GM04504 (cell line): ENCODE measurements around the gene CLSTN2.
"Not testable (repeated sequence)": the region's sequence is repeated elsewhere in the genome, so short reads cannot be mapped to it uniquely, and the experiment has no call there.

Source experiments
- DNase-seq: peaks from one replicate; pipeline ENCODE4 v3.0.0-alpha.2; 2012; ENCODE audit warnings: low read depth

The CLSTN2 gene

GRCh38 chr3:140384028-140384771 lies 449.2 kb downstream of the CLSTN2 start:
- no peak for DNase-seq

GRCh38 chr3:140384876-140385275 lies 449.9 kb downstream of the CLSTN2 start:
- DNase-seq = no peak

DNA sequence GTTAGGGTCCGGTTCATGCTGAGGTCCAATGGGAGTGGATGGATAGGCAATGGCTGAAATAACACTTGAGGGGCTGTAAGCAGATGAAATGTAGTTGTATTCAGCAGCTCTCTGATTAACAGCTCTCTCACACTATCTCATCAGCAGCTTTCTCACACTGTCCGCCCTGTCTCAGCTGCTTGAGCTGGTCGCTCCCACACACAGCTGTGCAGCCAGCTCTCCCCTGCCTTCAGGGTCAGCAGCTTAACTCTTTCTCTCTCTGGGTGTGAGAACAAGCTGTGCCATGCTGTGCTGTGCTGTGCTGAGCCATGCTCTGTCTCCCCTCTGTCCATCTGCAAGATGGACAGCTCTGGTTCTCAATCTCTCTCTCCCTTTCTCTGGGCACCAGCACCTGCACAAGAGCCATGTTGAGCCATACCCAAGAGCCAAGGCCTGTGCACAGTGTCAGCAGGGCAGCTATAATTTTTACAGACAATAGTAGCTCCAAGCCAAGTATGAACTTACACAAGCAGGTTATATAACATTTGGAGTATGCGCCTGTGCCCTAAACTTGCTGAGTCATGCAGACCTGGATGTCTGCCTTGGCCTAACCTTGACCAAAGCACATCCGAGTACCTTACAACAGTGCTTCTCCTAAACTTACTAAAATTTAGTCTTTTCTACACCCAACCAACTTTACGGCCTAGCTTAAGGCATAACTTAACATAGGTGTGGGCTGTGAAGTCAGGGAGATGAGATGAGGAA lies 451.5 kb downstream of the CLSTN2 start:
- no peak for DNase-seq

GRCh38 chr3:140387244-140387643 lies 452.3 kb downstream of the CLSTN2 start:
- DNase-seq = no peak

- no peak for DNase-seq
Observed at GRCh38 chr3:140388202-140388922, 453.4 kb downstream of the CLSTN2 start.

DNA sequence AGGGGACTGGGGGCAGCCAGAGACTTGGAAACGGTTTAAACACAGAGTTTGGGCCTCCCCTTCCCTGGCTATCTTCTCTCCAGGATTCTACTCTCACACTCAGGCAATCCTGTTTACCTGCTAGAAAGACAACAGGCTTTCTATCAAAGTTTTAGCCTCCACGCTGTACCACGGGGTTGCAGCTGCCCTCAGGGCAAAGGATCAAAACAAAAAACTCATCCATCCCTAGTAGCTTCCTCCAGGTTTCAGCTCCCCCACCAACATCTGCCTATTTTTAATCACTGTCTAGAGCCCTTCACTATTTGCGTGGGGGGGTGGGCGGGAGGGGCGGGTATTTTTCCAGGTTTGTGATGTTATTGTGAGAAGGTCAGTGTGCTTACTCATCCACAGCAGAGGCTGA lies 456.1 kb downstream of the CLSTN2 start:
- DNase-seq = no peak

GRCh38 chr3:140394488-140395133 lies 459.6 kb downstream of the CLSTN2 start:
- no peak for DNase-seq

DNA sequence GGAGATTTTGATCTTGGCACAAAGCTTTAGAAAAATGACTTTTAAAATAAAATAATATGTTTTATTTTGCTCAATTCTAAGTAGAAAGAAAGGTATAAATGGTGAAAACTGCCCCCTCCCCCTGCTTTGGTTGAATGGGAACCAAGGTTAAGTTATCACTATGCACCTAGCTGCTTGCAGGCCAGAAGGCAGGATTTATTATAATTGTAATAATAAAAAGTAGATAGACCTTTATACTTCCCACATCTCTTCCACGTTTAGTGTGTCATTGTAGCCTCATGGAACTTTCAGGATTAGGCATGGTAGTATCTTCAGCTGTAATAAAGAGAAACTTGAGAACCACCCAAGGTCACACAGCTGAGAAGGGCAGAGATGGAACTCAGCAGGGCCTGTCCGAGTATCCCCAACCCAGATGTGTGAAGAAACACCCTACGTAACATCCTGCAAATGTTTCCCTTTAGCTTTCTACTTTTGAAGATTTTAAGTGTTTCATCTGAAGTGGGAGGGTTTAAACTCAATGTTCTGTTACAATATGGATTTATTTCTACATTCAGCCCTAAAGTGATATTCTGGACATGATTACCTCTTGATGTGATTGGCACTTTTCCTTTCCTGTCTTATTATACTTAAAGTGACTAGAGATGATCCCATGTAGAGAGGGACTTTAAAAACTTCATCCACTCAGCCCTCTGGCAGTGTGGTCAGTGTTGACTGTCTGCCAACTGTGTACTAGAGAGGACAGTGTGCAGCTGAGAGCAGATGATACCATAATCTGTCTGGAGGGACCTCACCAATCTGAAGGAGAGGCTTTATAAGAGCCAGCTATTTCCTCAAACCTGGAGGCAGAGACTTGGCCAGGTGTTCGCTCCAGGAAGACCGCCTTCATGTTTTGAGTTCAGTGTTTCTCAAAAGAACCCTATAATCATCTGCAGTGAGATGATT lies 460.4 kb downstream of the CLSTN2 start:
- no peak for DNase-seq

- no peak for DNase-seq
Observed at GRCh38 chr3:140396110-140396509, 461.1 kb downstream of the CLSTN2 start.

GRCh38 chr3:140397847-140398246 lies 462.9 kb downstream of the CLSTN2 start:
- DNase-seq = no peak

DNA sequence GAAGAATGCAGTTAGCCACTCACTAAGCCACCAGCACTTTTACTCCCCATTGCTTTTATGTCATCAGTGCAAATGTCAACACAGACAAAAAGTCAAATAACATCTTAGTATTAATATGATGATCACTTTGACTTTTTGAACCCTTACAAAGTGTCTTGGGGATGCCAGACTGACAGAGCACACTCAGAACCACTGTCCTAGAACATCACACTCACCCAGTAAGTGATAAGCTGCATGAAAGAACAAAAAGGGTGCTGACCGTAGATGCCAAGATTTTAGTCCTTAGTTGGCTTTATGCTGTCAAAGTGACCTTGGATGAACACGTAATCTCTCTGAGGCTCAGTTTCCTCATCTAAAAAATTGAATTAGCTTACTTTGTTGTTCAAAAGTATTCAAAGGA lies 463.4 kb downstream of the CLSTN2 start:
- DNase-seq = no peak

- no peak for DNase-seq
Observed at GRCh38 chr3:140399871-140400270, 464.9 kb downstream of the CLSTN2 start.

DNA sequence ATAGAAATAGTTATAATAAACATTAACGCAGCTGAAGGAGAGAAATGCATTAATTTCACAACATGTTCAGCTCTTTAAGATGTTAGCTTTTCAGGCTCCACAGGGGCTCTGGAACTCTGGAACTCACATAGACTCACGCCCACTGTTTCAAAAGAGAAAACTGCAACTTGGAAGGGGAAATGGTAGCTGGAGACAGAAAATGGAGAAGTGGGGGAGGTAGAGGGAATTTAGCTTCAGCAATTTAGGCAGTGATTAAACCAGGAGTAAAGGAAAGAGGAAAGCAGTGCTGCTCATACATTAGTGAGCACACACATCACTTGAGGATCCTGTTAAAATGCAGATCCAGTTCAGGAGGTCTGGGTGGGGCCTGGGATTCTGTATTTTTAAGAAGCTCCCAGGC lies 468.1 kb downstream of the CLSTN2 start:
- DNase-seq = no peak

DNA sequence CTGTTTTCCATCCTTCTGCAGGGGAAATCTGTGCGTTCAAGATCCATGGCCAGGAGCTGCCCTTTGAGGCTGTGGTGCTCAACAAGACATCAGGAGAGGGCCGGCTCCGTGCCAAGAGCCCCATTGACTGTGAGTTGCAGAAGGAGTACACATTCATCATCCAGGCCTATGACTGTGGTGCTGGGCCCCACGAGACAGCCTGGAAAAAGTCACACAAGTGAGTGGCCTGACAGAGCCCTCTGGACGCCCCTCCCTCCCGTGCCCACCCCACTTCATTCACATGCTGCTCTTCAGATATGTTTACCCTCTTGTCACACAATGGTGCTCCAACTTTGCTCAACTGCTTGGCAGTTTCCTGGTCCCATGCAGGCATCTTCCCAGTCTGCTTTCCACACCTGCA lies 468.6 kb downstream of the CLSTN2 start:
- no peak for DNase-seq

GRCh38 chr3:140406655-140407054 lies 471.7 kb downstream of the CLSTN2 start:
- DNase-seq = no peak

DNA sequence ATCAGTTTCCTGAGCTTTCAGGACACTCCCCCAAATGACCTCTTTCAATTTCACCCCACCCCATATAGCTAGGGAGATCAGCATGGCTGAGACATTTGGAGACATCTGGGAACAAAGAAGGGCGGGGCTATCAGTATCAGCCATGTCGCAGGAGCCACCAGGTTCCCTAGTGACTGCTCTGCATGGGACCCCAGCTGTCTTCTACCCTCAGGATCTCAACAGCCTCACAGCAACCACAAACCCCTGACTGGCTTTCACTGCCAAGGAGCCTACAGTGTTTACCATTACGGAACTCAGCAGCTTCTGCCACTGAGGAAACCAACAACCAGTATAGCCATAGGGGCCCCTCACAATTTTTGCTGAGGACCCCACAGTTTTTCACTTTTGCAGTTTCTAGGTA lies 473.3 kb downstream of the CLSTN2 start:
- no peak for DNase-seq

DNA sequence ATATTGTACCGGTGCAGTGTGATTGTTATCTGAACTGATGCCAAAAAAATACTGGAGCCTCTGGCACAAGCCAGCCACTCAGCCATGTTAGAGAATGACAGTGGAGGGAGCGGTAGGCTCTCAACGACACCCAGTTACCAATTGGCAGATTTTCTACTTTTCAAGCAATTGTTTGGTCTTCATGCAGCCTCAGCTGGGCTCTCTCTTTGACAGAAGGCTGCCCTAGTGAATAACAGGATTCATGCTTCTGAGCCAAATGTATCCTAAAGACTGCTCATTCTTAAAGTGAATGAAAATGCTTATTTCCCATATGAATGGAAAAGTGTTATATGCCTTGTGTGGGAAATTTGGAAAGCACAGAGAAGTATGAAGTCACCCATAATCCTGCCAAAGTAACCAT lies 481.7 kb downstream of the CLSTN2 start:
- no peak for DNase-seq

GRCh38 chr3:140420621-140421357 lies 485.8 kb downstream of the CLSTN2 start:
- DNase-seq = no peak

DNA sequence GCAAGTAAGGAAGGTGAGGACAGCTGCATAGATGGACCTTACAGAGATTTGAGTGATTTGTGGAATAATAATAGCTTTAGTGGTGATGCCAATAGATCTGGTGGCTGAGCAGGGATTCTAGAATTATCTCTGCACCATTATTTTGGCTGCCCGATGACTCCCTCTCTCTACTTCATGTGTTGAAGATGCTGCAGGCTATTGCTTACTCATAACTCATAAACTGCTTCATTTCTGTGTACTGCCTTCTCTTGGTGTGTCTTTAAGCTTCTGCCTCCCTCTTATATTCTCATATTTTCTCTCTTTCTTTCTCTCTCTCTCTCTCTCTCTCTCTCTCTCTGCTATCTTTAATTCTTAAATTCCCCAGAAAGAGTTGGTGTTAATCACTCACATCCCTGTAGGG lies 486.9 kb downstream of the CLSTN2 start:
- DNase-seq = no peak

GRCh38 chr3:140423146-140423545 lies 488.2 kb downstream of the CLSTN2 start:
- DNase-seq = no peak

DNA sequence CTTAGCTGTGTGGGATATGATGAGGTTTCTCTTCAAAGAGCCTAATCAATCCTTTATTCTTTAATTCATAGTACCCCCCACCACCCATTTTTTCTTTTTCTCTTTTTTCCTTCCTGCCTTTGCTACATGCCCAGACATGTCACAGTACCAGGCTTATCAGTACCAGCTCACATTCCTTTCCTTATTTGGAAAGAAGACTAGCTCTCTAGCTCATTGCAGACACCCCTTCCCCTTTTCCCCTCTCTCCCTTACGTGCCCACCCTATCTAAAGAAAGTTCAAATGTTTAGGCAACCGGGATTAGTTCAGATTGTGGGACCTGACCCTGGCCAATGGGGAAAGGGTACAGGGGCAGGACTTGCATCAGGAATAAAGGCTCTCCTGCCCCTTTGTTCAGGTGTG lies 488.6 kb downstream of the CLSTN2 start:
- DNase-seq = not testable (repeated sequence)
